ENCODE data around the gene CUX1. TPM values are rescaled to one million over a fixed set of nuclear protein-coding genes. Genes with fewer than 3 reads are reported as not detected.

The CUX1 gene
- total and polyA plus RNA-seq, 7 experiments from 2014 or later = 10.1 to 81.6 (median 42.5) TPM

DNA sequence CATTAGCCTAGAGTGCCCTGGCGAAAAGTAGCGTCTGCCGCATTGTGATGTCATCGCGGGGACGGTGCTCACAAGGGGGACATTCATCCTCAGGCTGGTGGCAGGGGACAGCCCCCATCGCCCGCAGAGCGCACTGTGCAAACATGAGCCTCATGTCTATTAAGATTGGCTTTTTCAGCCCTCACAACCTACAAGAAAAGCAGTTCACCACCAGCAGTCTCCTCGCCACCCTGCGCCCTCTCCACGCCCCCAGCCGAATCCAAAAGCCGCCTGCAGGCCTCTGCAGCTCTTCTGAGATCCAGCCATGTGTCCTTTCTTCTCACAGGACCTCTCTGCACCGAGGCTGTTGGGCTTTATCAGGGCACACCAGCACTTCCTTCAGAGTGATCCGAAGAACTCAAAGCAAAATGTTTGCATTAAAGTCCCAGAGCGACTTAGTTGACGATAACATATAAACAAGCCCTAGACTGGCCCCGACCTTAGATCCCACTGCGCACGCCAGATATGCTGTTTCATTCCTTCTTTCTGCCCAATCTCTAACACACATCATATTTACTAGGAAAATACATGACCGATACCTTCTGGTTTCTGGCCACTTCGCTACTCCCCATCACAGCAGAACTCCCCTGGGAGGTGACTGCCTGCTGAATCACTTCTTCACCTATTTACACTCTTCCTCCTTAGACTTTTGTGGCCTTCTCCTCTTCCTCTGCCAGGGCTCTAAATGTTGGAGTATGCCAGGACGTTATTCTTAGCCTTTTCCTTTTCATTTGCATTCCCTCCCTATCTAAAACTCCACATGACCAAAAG lies 263.2 kb downstream of the CUX1 start:
- DNase-seq = no peak

DNA sequence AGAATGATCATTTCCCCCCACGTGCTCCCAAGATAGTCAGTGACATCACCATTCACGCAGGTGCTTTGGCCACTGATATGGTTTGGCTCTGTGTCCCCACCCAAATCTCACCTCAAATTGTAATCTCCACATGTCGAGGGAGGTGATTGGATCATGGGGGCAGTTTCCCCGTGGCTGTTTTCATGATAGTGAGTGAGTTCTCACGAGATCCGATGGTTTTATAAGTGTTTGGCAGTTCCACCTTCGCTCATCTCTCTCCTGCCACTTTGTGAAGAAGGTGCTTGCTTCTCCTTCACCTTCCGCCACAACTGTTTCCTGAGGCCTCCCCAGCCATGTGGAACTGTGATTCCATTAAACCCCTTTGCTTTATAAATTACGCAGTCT lies 263.8 kb downstream of the CUX1 start:
- ChIA-PET CTCF (no interaction called here), POLR2A (no interaction called here)
- no peak overlapping the region for H3K27ac Mint-ChIP-seq
- no peak for ATAC-seq
- no peaks in the 10 kb centered on the region for H3K27me3 Mint-ChIP-seq
- intact Hi-C loops (cut with micrococcal nuclease) = no loop called here
- H3K36me3 Mint-ChIP-seq = peaks cover 11 to 72% (median 57%) of the 10 kb centered on the region in 5 donors
- H3K4me3 ChIP-seq (ENCODE audit: low read length) = no peak overlapping the region
- H3K27ac ChIP-seq (ENCODE audit: low read depth, low read length) = no peak overlapping the region
- peaks cover 0 to 5% (median 0%) of the 10 kb centered on the region in 3 experiments for H3K9me3 ChIP-seq (ENCODE audit: control insufficient read depth in 2 of 3, low read length in 3 of 3)
- no peaks in the 10 kb centered on the region for H3K4me1 ChIP-seq (ENCODE audit: control insufficient read depth in 2 of 2, insufficient read depth in 2 of 2, low read length in 2 of 2)
- peaks cover 0 to 4% (median 0%) of the 10 kb centered on the region in 7 donors for H3K4me1 Mint-ChIP-seq
- DNase-seq = no peak
- H3K27me3 ChIP-seq (ENCODE audit: control insufficient read depth in 2 of 2, insufficient read depth in 2 of 2, low read length in 2 of 2) = no peaks in the 10 kb centered on the region
- H3K4me3 Mint-ChIP-seq = peak overlapping the region in 1 of 10 donors; percentile 51
- peaks cover 3 to 40% (median 11%) of the 10 kb centered on the region in 11 donors for H3K9me3 Mint-ChIP-seq
- peaks cover 0 to 11% (median 4%) of the 10 kb centered on the region in 3 experiments for H3K36me3 ChIP-seq (ENCODE audit: control insufficient read depth in 2 of 3, insufficient read depth in 3 of 3, low read length in 3 of 3)

More for the DNA sequence above, 263.2 kb downstream of the CUX1 start:
- Histone ChIP-seq H3K9me3 (ENCODE audit: control insufficient read depth in 2 of 3, low read length in 3 of 3) (peaks cover 0 to 5% (median 0%) of the 10 kb centered on the region in 3 experiments), H3K27ac (ENCODE audit: low read depth, low read length) (no peak overlapping the region), H3K27me3 (ENCODE audit: control insufficient read depth in 2 of 2, insufficient read depth in 2 of 2, low read length in 2 of 2) (no peaks in the 10 kb centered on the region), H3K4me3 (ENCODE audit: low read length) (no peak overlapping the region), H3K36me3 (ENCODE audit: control insufficient read depth in 2 of 3, insufficient read depth in 3 of 3, low read length in 3 of 3) (peaks cover 0 to 11% (median 4%) of the 10 kb centered on the region in 3 experiments), H3K4me1 (ENCODE audit: control insufficient read depth in 2 of 2, insufficient read depth in 2 of 2, low read length in 2 of 2) (no peaks in the 10 kb centered on the region)
- Mint-ChIP-seq H3K4me3 (peak overlapping the region in 1 of 10 donors; percentile 51), H3K27ac (peak overlapping the region in 1 of 9 donors; percentile 12), H3K36me3 (peaks cover 10 to 70% (median 54%) of the 10 kb centered on the region in 5 donors), H3K27me3 (no peaks in the 10 kb centered on the region), H3K9me3 (peaks cover 0 to 37% (median 11%) of the 10 kb centered on the region in 11 donors), H3K4me1 (peaks cover 0 to 4% (median 0%) of the 10 kb centered on the region in 7 donors)
- CTCF ChIA-PET = no interaction called here
- ATAC-seq = no peak
- POLR2A ChIA-PET = no interaction called here
- intact Hi-C loops (cut with micrococcal nuclease) = no loop called here

DNA sequence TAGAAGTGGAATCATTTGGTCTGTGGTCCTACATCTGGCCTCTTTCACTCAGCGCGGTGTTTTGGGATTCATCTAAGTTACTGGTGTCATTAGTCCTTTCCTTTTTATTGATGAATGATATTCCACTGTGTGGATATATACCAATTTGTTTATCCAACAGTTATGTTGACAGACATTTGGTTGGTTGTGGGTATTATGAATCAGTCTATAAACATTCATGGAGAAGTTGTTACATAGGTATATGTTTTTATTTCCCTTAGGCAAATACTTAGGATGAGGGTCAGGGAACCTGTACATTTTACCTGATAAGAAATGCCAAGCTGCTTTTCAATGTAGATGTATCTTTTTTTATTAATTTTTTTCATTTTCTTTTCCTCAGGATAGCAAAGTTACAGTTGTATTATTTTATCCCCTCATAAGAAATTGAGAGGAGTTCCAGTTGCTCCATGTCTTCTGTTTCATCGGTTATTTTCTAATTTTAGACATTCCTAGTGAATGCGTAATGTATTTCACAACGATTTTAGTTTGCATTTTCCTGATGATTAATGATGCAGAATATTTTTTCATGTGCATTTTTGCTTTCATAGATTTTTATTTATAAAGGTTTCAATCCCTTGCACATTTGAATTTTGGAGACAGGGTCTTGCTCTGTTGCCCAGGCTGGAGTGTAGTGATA lies 265.4 kb downstream of the CUX1 start:
- Mint-ChIP-seq H3K36me3 (peaks cover 11 to 67% (median 64%) of the 10 kb centered on the region in 5 donors), H3K27ac (peak overlapping the region in 1 of 9 donors; percentile 51), H3K9me3 (peaks cover 5 to 42% (median 11%) of the 10 kb centered on the region in 11 donors), H3K4me3 (no peak overlapping the region), H3K4me1 (no peaks in the 10 kb centered on the region), H3K27me3 (no peaks in the 10 kb centered on the region)
- Histone ChIP-seq H3K27me3 (ENCODE audit: control insufficient read depth in 2 of 2, insufficient read depth in 2 of 2, low read length in 2 of 2) (no peaks in the 10 kb centered on the region), H3K36me3 (ENCODE audit: control insufficient read depth in 2 of 3, insufficient read depth in 3 of 3, low read length in 3 of 3) (peaks cover 0 to 11% (median 4%) of the 10 kb centered on the region in 3 experiments), H3K27ac (ENCODE audit: low read depth, low read length) (no peak overlapping the region), H3K9me3 (ENCODE audit: control insufficient read depth in 2 of 3, low read length in 3 of 3) (peaks cover 0 to 5% (median 0%) of the 10 kb centered on the region in 3 experiments), H3K4me1 (ENCODE audit: control insufficient read depth in 2 of 2, insufficient read depth in 2 of 2, low read length in 2 of 2) (no peaks in the 10 kb centered on the region), H3K4me3 (ENCODE audit: low read length) (no peak overlapping the region)
- ChIA-PET POLR2A (no interaction called here), CTCF (no interaction called here)
- ATAC-seq (no peak), DNase-seq (no peak)
- intact Hi-C loops (cut with micrococcal nuclease) = no loop called here

DNA sequence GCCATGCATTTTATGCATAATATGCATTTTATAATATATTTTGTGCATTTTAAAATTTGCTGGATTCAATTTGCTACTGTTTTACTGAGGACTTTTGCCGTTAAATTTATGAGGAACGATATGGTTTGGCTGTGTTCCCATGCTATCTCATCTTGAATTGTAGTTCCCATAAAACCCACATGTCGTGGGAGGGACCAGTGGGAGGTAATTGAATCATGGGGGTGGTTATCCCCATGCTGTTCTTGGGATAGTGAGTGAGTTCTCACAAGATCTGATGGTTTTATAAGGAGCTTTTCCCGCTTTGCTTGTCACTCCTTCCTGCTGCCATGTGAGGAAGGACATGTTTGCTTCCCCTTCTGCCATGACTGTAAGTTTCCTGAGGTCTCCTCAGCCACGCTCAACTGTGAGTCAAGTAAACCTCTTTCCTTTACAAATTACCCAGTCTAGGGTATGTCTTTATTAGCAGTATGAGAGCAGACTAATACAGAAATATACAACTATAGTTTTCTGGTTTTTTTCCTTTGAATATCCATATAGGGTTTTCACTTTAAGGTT lies 267.9 kb downstream of the CUX1 start:
- H3K27me3 Mint-ChIP-seq = no peaks in the 10 kb centered on the region
- DNase-seq (no peak), ATAC-seq (no peak)
- no peaks in the 10 kb centered on the region for H3K4me1 ChIP-seq (ENCODE audit: control insufficient read depth in 2 of 2, insufficient read depth in 2 of 2, low read length in 2 of 2)
- intact Hi-C loops (cut with micrococcal nuclease) = no loop called here
- no peaks in the 10 kb centered on the region for H3K9me3 ChIP-seq (ENCODE audit: control insufficient read depth in 2 of 3, low read length in 3 of 3)
- H3K36me3 Mint-ChIP-seq = peaks cover 17 to 70% (median 63%) of the 10 kb centered on the region in 5 donors
- no peak overlapping the region for H3K27ac Mint-ChIP-seq
- POLR2A ChIA-PET = no interaction called here
- CTCF ChIA-PET = no interaction called here
- peaks cover 6 to 57% (median 20%) of the 10 kb centered on the region in 11 donors for H3K9me3 Mint-ChIP-seq
- H3K4me3 ChIP-seq (ENCODE audit: low read length) = no peak overlapping the region
- H3K4me3 Mint-ChIP-seq = no peak overlapping the region
- H3K27me3 ChIP-seq (ENCODE audit: control insufficient read depth in 2 of 2, insufficient read depth in 2 of 2, low read length in 2 of 2) = no peaks in the 10 kb centered on the region
- peaks cover 0 to 3% (median 0%) of the 10 kb centered on the region in 7 donors for H3K4me1 Mint-ChIP-seq
- H3K27ac ChIP-seq (ENCODE audit: low read depth, low read length) = no peak overlapping the region
- H3K36me3 ChIP-seq (ENCODE audit: control insufficient read depth in 2 of 3, insufficient read depth in 3 of 3, low read length in 3 of 3) = peaks cover 0 to 6% (median 4%) of the 10 kb centered on the region in 3 experiments

DNA sequence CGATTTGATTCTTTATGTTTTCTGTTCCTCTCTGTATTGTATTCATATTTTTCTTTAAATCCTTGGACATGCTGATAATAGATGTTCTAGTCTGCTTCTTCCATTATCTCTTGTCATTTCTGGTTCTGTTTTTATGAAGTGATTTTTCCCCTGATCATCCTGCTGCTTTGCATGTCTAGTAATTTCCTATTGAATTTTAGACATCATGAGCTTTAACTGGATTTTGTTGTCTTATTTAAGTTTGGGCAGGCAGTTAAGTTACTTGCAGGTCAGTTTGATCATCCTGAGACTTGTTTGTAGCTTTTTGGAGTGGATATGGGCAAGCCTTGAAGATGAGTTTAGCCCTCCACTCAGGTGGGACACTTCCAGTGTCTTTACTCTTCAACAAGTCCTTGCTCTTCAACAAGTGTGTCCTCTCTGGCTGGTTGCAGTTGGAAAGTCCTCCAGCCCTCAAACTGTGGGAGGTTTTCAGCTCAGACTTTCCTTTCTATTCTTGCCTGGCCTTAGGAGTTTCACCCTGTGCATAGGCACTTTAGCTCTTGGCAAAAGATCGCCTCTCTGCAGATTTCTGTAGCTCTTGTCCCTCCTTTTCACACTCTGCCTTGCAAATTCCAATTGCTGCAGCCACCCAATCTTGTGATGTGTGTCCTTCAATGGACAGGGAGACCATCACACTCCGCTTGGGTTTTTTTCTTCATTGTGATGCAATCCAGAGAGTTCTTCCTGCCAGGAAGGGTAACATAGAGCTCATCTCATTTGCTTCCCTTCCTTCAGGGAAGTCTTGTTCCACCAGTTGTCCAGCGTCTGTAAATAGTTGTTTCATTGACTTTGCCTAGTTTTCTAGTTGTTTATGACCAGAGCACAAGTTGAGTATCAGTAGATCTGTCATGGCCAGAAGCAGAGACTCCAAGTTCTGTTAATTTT lies 272.0 kb downstream of the CUX1 start:
- Histone ChIP-seq H3K9me3 (ENCODE audit: control insufficient read depth in 2 of 3, low read length in 3 of 3) (no peaks in the 10 kb centered on the region), H3K27me3 (ENCODE audit: control insufficient read depth in 2 of 2, insufficient read depth in 2 of 2, low read length in 2 of 2) (no peaks in the 10 kb centered on the region), H3K4me3 (ENCODE audit: low read length) (no peak overlapping the region), H3K36me3 (ENCODE audit: control insufficient read depth in 2 of 3, insufficient read depth in 3 of 3, low read length in 3 of 3) (no peaks in the 10 kb centered on the region), H3K4me1 (ENCODE audit: control insufficient read depth in 2 of 2, insufficient read depth in 2 of 2, low read length in 2 of 2) (no peaks in the 10 kb centered on the region), H3K27ac (ENCODE audit: low read depth, low read length) (no peak overlapping the region)
- Mint-ChIP-seq H3K36me3 (peaks cover 11 to 45% (median 42%) of the 10 kb centered on the region in 5 donors), H3K4me3 (no peak overlapping the region), H3K27ac (no peak overlapping the region), H3K4me1 (peaks cover 0 to 7% (median 0%) of the 10 kb centered on the region in 7 donors), H3K9me3 (peaks cover 0 to 26% (median 17%) of the 10 kb centered on the region in 11 donors), H3K27me3 (no peaks in the 10 kb centered on the region)
- ATAC-seq = no peak
- POLR2A ChIA-PET = no interaction called here
- intact Hi-C loops (cut with micrococcal nuclease) = no loop called here
- no peak for DNase-seq
- CTCF ChIA-PET = interaction anchor here (0.7 kb wide), 1 partner anchor 228 kb away, joined by 3 read pairs; no protein-coding TSS in a partner anchor
